ENCODE measurements around the gene TNFSF13B.
"Not testable (repeated sequence)": the region's sequence is repeated elsewhere in the genome, so short reads cannot be mapped to it uniquely, and the experiment has no call there.

The TNFSF13B gene

GRCh38 chr13:108269601-108270328 is at the start of gene TNFSF13B:
TNFSF13B (plus strand) TSS chr13:108269718; CDS start chr13:108269896, 178 bp downstream.
- DNase-seq, result peak; percentile 23

GRCh38 chr13:108220041-108220440 is 49.5 kb upstream of the TNFSF13B start:
- DNase-seq, result no peak

- no peak for DNase-seq
These were observed 45.6 kb upstream of the TNFSF13B start for GRCh38 chr13:108223687-108224503.

GRCh38 chr13:108225440-108225839 is 44.1 kb upstream of the TNFSF13B start:
- DNase-seq, result no peak

GRCh38 chr13:108226184-108226583 is 43.3 kb upstream of the TNFSF13B start:
- DNase-seq, result no peak

- DNase-seq, result peak; percentile 42
These were observed 41.8 kb upstream of the TNFSF13B start for GRCh38 chr13:108227651-108228272.

GRCh38 chr13:108230377-108230776 is 39.1 kb upstream of the TNFSF13B start:
- no peak for DNase-seq

GRCh38 chr13:108249150-108249549 is 20.4 kb upstream of the TNFSF13B start:
- no peak for DNase-seq

- no peak for DNase-seq
These were observed 12.3 kb upstream of the TNFSF13B start for GRCh38 chr13:108257248-108257647.

GRCh38 chr13:108263621-108264355 is 5.7 kb upstream of the TNFSF13B start:
- no peak for DNase-seq

GRCh38 chr13:108266321-108266990 is 3.1 kb upstream of the TNFSF13B start:
- no peak for DNase-seq

- no peak for DNase-seq
These were observed 2.2 kb upstream of the TNFSF13B start for GRCh38 chr13:108267347-108267746.

- DNase-seq, result not testable (repeated sequence)
These were observed 1.7 kb upstream of the TNFSF13B start for GRCh38 chr13:108267855-108268254.

GRCh38 chr13:108268466-108269112 is 929 bp upstream of the TNFSF13B start:
- DNase-seq, result no peak

- no peak for DNase-seq
These were observed 924 bp downstream of the TNFSF13B start for GRCh38 chr13:108270442-108270841.

GRCh38 chr13:108272333-108272732 is 2.8 kb downstream of the TNFSF13B start:
- DNase-seq, result no peak

GRCh38 chr13:108273429-108274118 is 4.1 kb downstream of the TNFSF13B start:
- no peak for DNase-seq

GRCh38 chr13:108274718-108275117 is 5.2 kb downstream of the TNFSF13B start:
- no peak for DNase-seq

GRCh38 chr13:108276060-108276459 is 6.5 kb downstream of the TNFSF13B start:
- no peak for DNase-seq

GRCh38 chr13:108278466-108278865 is 8.9 kb downstream of the TNFSF13B start:
- no peak for DNase-seq

GRCh38 chr13:108281901-108282300 is 12.4 kb downstream of the TNFSF13B start:
- no peak for DNase-seq

Measured in midbrain (tissue), 1 donor.